Heart left ventricle (tissue), 16 donors: Measurements from ENCODE around the gene BCORL1. TPM values are rescaled to one million over a fixed set of nuclear protein-coding genes. Genes with fewer than 3 reads are reported as not detected.
A peak's percentile ranks its signal among the peaks of the same experiment; 100 is the strongest.

Experiments
- ATAC-seq, 4 donors: fragments of 200-7000 bp; cut with Tn5 transposase; one replicate each; pipeline ENCODE4 v1.9.1; 2020 to 2022; ENCODE audit warnings: moderate library complexity in 4 of 4, mild to moderate bottlenecking in 3 of 4, moderate number of reproducible peaks in 1 of 4
- DNase-seq, 5 donors: peaks; one replicate each; pipeline ENCODE4 v3.0.0-alpha.2; 2020
- H3K27ac ChIP-seq, 12 donors: fragments of 200-600 bp; sonication (generic) in 4 of 12; one replicate each; pipeline versions ENCODE4 v1.5.0 to v1.8.0; 2016 to 2022; ENCODE audit warnings: mild to moderate bottlenecking in 2 of 12
- H3K27me3 ChIP-seq, 9 donors: fragments of 200-600 bp; sonication (generic) in 2 of 9; one replicate each; pipeline versions ENCODE4 v1.5.1 to v1.8.0; 2016 to 2022; ENCODE audit warnings: mild to moderate bottlenecking in 3 of 9
- H3K36me3 ChIP-seq, 9 donors: fragments of 200-600 bp; sonication (generic) in 2 of 9; one replicate each; pipeline versions ENCODE4 v1.5.0 to v1.8.0; 2018 to 2022; ENCODE audit warnings: mild to moderate bottlenecking in 2 of 9
- H3K4me1 ChIP-seq, 12 donors: fragments of 200-600 bp; sonication (generic) in 4 of 12; one replicate each; pipeline versions ENCODE4 v1.5.0 to v1.8.0; 2016 to 2022; ENCODE audit warnings: mild to moderate bottlenecking in 3 of 12
- H3K4me3 ChIP-seq, 12 donors: fragments of 200-600 bp; sonication (generic) in 4 of 12; one replicate each; pipeline versions ENCODE4 v1.5.0 to v1.8.0; 2017 to 2022; ENCODE audit warnings: mild to moderate bottlenecking in 9 of 12, moderate library complexity in 4 of 12
- H3K9me3 ChIP-seq, 12 donors: fragments of 200-600 bp; sonication (generic) in 4 of 12; one replicate each; pipeline versions ENCODE4 v1.5.0 to v1.8.0; 2016 to 2022; ENCODE audit warnings: mild to moderate bottlenecking in 1 of 12
- CTCF ChIP-seq, 12 donors: fragments of 200-600 bp; sonication (generic) in 4 of 12; IDR thresholded peaks; one replicate each; pipeline versions ENCODE4 v1.5.0 to v1.8.0; 2018 to 2022; ENCODE audit warnings: antibody characterized with exemption in 12 of 12, mild to moderate bottlenecking in 5 of 12
- POLR2A ChIP-seq, 2 donors: fragments of 450-650 bp; IDR thresholded peaks; one replicate each; pipeline ENCODE4 v1.6.1; 2017; ENCODE audit warnings: antibody characterized with exemption in 2 of 2, mild to moderate bottlenecking in 2 of 2, moderate library complexity in 2 of 2
- WGBS, 4 donors: extraction: QIAGEN DNeasy Blood & Tissue Kit in 2 of 4; methylation state at CpG; one replicate each; pipeline versions ENCODE4 v1.1.5 to v1.1.7; 2013 to 2018; 5-methylcytosine and 5-hydroxymethylcytosine counted together
- intact Hi-C, 10 donors: fragments of 100-400 bp; cut with DNase I; formaldehyde crosslinking; loops; one replicate each; pipeline versions ENCODE4 v1.11.1 to v1.14.2; 2022
- polyA plus RNA-seq, 2 donors: library from polyadenylated mRNA; stranded (reverse); fragments of 200-250 nt; gene quantifications; one replicate each; pipeline ENCODE4 v1.2.3, GENCODE V29; 2013
- total RNA-seq, 9 donors: library from RNA; depleted of rRNA in 2 of 9; stranded (reverse); fragments of >200 nt in 2 of 9; fragmentation: NEBNext Ultra II Directional in 3 of 9; extraction: Animal tissue kit (Norgen Biotek cat#: 25700) in 3 of 9; gene quantifications; one replicate each; pipeline versions ENCODE4 v1.1.0 to v1.2.4, GENCODE V29; 2016 to 2023
- donor health status: ischemic (EF 13 %, LVEDD 7.1; RV severe dilation, severe dysfunction).
- donor health status: healthy with polysubstance abuse.
- donor health status: DM: no; HTN: yes; CAD: no.
- donor health status: DM: no; HTN: no; CAD: no.
- donor health status: ischemic (EF 25% LVEDD 6.9; RV normal size, moderate dysfunction).
- donor health status: ischemic (EF 25% LVEDD 5.7; RV mildly dilated, moderate dysfunction).
- donor health status: healthy.
- donor health status: DM: yes; HTN: yes; CAD: no.
- donor health status: ischemic (EF 35%, LVEDD 5.7; RV mildly dilated, moderate dysfunction).
- donor health status: nonischemic (EF 11% LVEDD 7.7; RV severe dilation, severe dysfunction).
- donor health status: DM: yes; HTN: yes; CAD: no.
- donor health status: PGD.
- donor health status: ischemic (EF 29% LVEDD 5.4; RV normal size, mild dysfunction).
- donor health status: nonischemic (EF 23%, LVEDD 6.1; RV moderate dilation, normal function).

Gene BCORL1
- total and polyA plus RNA-seq, 11 donors: 3.3 to 11.0 (median 8.0) TPM

- Histone ChIP-seq H3K36me3 (peaks cover 0 to 62% (median 40%) of the 10 kb centered on the region in 9 donors), H3K4me3 (no peak overlapping the region), H3K27me3 (no peaks in the 10 kb centered on the region), H3K4me1 (peaks cover 0 to 6% (median 0%) of the 10 kb centered on the region in 12 donors), H3K27ac (no peak overlapping the region), H3K9me3 (no peaks in the 10 kb centered on the region)
- no peak for TF ChIP-seq POLR2A (IDR thresholded peaks at IDR 0.05)
- peak; percentile 50 to 77 (median 62) for TF ChIP-seq CTCF (IDR thresholded peaks at IDR 0.05)
- DNase-seq: peak in 4 of 5 donors; percentile 13 to 69 (median 32)
- intact Hi-C loops: loop anchor here in 8 of 10 donors (1.0 to 10.0 kb wide), 5 partner anchors 101 to 423 kb away; no protein-coding TSS in a partner anchor
- ATAC-seq: peak in 1 of 4 donors; percentile 34
- WGBS, 4 donors: 52 to 60% (median 58%) methylated on average over 5 of the region's 5 CpGs
These were observed 45.8 kb downstream of the BCORL1 start for GRCh38 chrX:130028196-130028595.

- Histone ChIP-seq H3K27ac (no peak overlapping the region), H3K36me3 (peaks cover 0 to 70% (median 46%) of the 10 kb centered on the region in 9 donors), H3K27me3 (no peaks in the 10 kb centered on the region), H3K9me3 (no peaks in the 10 kb centered on the region), H3K4me3 (no peak overlapping the region), H3K4me1 (no peaks in the 10 kb centered on the region)
- intact Hi-C loops: no loop called here
- ATAC-seq (no peak), DNase-seq (no peak)
- no peak for TF ChIP-seq POLR2A (IDR thresholded peaks at IDR 0.05)
- 70 to 96% (median 89%) methylated on average over 1 to 4 of the region's 4 CpGs for WGBS, 4 donors
These were observed 48.4 kb downstream of the BCORL1 start for GRCh38 chrX:130030826-130031225.

DNA sequence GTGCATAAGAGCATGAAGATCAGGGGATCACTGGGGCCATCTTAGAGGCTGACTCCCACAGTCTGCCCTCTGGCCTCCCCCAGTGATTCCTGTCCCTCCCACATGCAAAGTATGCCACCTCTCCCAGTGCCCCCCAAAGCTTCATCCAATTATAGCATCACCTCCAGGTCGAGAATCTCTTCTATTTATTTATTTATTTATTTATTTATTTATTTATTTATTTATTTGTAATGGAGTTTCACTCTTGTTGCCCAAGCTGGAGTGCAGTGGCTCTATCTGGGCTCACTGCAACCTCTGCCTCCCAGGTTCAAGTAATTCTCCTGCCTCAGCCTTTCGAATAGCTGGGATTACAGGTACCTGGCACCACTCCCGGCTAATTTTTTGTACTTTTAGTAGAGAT is 50.1 kb downstream of the BCORL1 start:
- intact Hi-C loops: no loop called here
- no peak overlapping the region for H3K4me3 ChIP-seq
- H3K27me3 ChIP-seq: no peaks in the 10 kb centered on the region
- DNase-seq (no peak), ATAC-seq (no peak)
- TF ChIP-seq POLR2A (IDR thresholded peaks at IDR 0.05) (no peak), CTCF (IDR thresholded peaks at IDR 0.05) (no peak)
- no peaks in the 10 kb centered on the region for H3K9me3 ChIP-seq
- no peak overlapping the region for H3K27ac ChIP-seq
- no peaks in the 10 kb centered on the region for H3K4me1 ChIP-seq
- WGBS, 4 donors: 64 to 94% (median 83%) methylated on average over 3 of the region's 3 CpGs
- H3K36me3 ChIP-seq: peaks cover 0 to 65% (median 42%) of the 10 kb centered on the region in 9 donors

DNA sequence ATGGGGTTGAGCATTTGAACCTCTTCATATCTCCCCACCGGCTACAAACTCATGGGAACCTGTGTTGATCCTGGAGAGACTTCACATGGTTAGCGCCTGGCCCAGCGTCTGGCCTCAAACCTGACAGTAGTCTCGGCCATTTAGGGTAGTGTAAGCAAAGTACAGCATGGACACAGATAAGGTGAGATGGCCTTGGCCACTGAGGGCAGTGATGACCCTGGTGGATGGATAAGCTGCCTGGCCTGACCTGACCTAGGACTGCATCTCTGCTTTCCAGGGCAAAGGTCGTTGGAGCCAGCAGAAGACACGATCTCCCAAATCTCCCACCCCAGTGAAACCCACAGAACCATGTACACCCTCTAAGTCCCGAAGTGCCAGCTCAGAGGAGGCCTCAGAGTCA is 51.7 kb downstream of the BCORL1 start:
- TF ChIP-seq POLR2A (IDR thresholded peaks at IDR 0.05) (no peak), CTCF (IDR thresholded peaks at IDR 0.05) (no peak)
- Histone ChIP-seq H3K36me3 (peaks cover 0 to 73% (median 54%) of the 10 kb centered on the region in 9 donors), H3K27ac (no peak overlapping the region), H3K4me1 (no peaks in the 10 kb centered on the region), H3K27me3 (no peaks in the 10 kb centered on the region), H3K4me3 (no peak overlapping the region), H3K9me3 (no peaks in the 10 kb centered on the region)
- intact Hi-C loops: no loop called here
- ATAC-seq (no peak), DNase-seq (no peak)
- WGBS, 4 donors: 66 to 91% (median 81%) methylated on average over 5 to 7 of the region's 7 CpGs

DNA sequence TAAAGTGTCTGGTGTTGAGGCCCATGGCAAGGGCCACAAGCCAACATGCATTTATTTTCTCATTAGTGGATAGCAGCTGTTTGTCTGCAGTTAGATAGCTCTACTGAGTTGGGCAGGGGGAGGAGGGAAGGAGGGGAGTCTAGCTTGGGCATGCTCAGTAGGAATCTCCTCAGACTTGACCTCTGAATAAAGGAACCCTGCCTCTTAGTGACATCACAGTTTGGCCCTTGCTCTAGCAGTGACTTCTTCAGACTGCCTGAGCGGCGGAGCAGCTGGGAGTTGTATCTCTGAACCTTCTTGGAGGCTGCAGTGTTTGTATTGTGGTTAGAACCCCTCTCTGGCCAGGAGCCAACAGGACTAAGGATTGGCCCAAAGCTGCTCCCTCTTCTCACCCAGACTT is 57.4 kb downstream of the BCORL1 start:
- peak in 4 of 5 donors; percentile 16 to 54 (median 34) for DNase-seq

More for the DNA sequence above, 57.4 kb downstream of the BCORL1 start:
- no peak overlapping the region for H3K27ac ChIP-seq
- 55 to 100% (median 78%) methylated on average over 2 of the region's 2 CpGs for WGBS, 4 donors
- peaks cover 0 to 73% (median 50%) of the 10 kb centered on the region in 9 donors for H3K36me3 ChIP-seq
- no peak overlapping the region for H3K4me3 ChIP-seq
- TF ChIP-seq CTCF (IDR thresholded peaks at IDR 0.05) (no peak), POLR2A (IDR thresholded peaks at IDR 0.05) (no peak)
- peak in 3 of 4 donors; percentile 39 to 75 (median 65) for ATAC-seq
- no peaks in the 10 kb centered on the region for H3K4me1 ChIP-seq
- no peaks in the 10 kb centered on the region for H3K9me3 ChIP-seq
- no peaks in the 10 kb centered on the region for H3K27me3 ChIP-seq
- intact Hi-C loops: no loop called here
